Measurements from ENCODE around the gene ZCCHC18. TPM values are rescaled to one million over a fixed set of nuclear protein-coding genes. Genes with fewer than 3 reads are reported as not detected.

Gene ZCCHC18
- total RNA-seq, 1 donor from 2014 or later, result 5.0 TPM

GRCh38 chrX:104156630-104157529 lies 44.6 kb downstream of the ZCCHC18 start, which contains the start of gene SLC25A53:
Gene SLC25A53 (minus strand): TSS chrX:104157009. CDS start chrX:104105257, 51,752 bp downstream.
- Mint-ChIP-seq H3K27ac (ENCODE audit: unreplicated experiment) (peak within 1 kb of the TSS; percentile 98), H3K9me3 (ENCODE audit: low read depth) (no peaks in the 10 kb centered on the region), H3K36me3 (ENCODE audit: low read depth) (no peaks in the 10 kb centered on the region), H3K4me1 (ENCODE audit: low read depth) (peaks cover 5% of the 10 kb centered on the region), H3K4me3 (ENCODE audit: unreplicated experiment) (peak within 1 kb of the TSS; percentile 89), H3K27me3 (ENCODE audit: low read depth) (no peaks in the 10 kb centered on the region)
- DNase-seq (ENCODE audit: low spot score), result no peak
- TF ChIP-seq, protein P1, sequence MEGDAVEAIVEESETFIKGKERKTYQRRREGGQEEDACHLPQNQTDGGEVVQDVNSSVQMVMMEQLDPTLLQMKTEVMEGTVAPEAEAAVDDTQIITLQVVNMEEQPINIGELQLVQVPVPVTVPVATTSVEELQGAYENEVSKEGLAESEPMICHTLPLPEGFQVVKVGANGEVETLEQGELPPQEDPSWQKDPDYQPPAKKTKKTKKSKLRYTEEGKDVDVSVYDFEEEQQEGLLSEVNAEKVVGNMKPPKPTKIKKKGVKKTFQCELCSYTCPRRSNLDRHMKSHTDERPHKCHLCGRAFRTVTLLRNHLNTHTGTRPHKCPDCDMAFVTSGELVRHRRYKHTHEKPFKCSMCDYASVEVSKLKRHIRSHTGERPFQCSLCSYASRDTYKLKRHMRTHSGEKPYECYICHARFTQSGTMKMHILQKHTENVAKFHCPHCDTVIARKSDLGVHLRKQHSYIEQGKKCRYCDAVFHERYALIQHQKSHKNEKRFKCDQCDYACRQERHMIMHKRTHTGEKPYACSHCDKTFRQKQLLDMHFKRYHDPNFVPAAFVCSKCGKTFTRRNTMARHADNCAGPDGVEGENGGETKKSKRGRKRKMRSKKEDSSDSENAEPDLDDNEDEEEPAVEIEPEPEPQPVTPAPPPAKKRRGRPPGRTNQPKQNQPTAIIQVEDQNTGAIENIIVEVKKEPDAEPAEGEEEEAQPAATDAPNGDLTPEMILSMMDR (IDR thresholded peaks at IDR 0.05), result no peak

Other genes starting within 250 kb of the ZCCHC18 start
- gene TMSB15B, start 149.9 kb upstream of the ZCCHC18 start, total RNA-seq, result 6.8 to 12.5 TPM (median 9.7 TPM) in 3 replicates
- not detected in 3 replicates for gene H2BW1, start 98.8 kb upstream of the ZCCHC18 start, total RNA-seq
- 0.59 TPM in 1 of 3 replicates, not detected in the others for gene H2BW2, start 72.6 kb upstream of the ZCCHC18 start, total RNA-seq
- gene TMSB15C, start 36.3 kb upstream of the ZCCHC18 start, total RNA-seq, result 3.4 to 4.5 TPM (median 4.3 TPM) in 3 replicates
- 3.4 to 4.9 TPM (median 4.4 TPM) in 3 replicates for gene SLC25A53, start 44.5 kb downstream of the ZCCHC18 start, total RNA-seq
- 14.6 to 15.5 TPM (median 15.2 TPM) in 3 replicates for gene FAM199X, start 53.9 kb downstream of the ZCCHC18 start, total RNA-seq
- not detected in 3 replicates for gene ESX1, start 142.4 kb downstream of the ZCCHC18 start, total RNA-seq